CD14-positive monocyte (primary cell): Measurements from ENCODE around the gene PIGV. TPM values are rescaled to one million over a fixed set of nuclear protein-coding genes. Genes with fewer than 3 reads are reported as not detected.

Source experiments
- DNase-seq, 3 donors: peaks; one replicate each; pipeline ENCODE4 v3.0.0-alpha.2; 2011 to 2022
- H2AFZ ChIP-seq: 2 replicates; pipeline ENCODE4 v1.6.0; 2012; ENCODE audit warnings: mild to moderate bottlenecking, low read depth, low read length, inconsistent platforms; ENCODE audit not compliant: insufficient read depth, poor library complexity, severe bottlenecking
- H3K27ac ChIP-seq, 2 donors: 1 replicate in 1 of 2; 2 replicates in 1 of 2; pipeline ENCODE4 v1.5.1; 2012 to 2013; ENCODE audit warnings: low read length in 2 of 2, control low read depth in 1 of 2, inconsistent platforms in 1 of 2, low read depth in 1 of 2, mild to moderate bottlenecking in 1 of 2
- H3K27me3 ChIP-seq, 2 donors: one replicate each; pipeline versions ENCODE4 v1.6.0 to v1.6.1; 2011 to 2013; ENCODE audit warnings: low read length in 2 of 2; ENCODE audit not compliant: control insufficient read depth in 2 of 2, insufficient read depth in 2 of 2
- H3K36me3 ChIP-seq, 2 donors: replicated peaks in 1 of 2; 1 replicate in 1 of 2; 2 replicates in 1 of 2; pipeline versions ENCODE4 v1.5.1 to v1.6.1; 2012 to 2013; ENCODE audit warnings: low read length in 2 of 2, control low read depth in 1 of 2, inconsistent platforms in 1 of 2, mild to moderate bottlenecking in 1 of 2; ENCODE audit not compliant: insufficient read depth in 2 of 2, control insufficient read depth in 1 of 2
- H3K4me1 ChIP-seq, 2 donors: 1 replicate in 1 of 2; 2 replicates in 1 of 2; pipeline versions ENCODE4 v1.5.1 to v1.6.1; 2012 to 2013; ENCODE audit warnings: low read length in 2 of 2, control low read depth in 1 of 2, inconsistent platforms in 1 of 2, mild to moderate bottlenecking in 1 of 2, moderate library complexity in 1 of 2; ENCODE audit not compliant: insufficient read depth in 2 of 2, control insufficient read depth in 1 of 2
- H3K4me2 ChIP-seq: replicated peaks from 2 replicates; pipeline ENCODE3; 2012; ENCODE audit warnings: low read length, moderate library complexity, mild to moderate bottlenecking; ENCODE audit not compliant: poor library complexity, severe bottlenecking; ENCODE audit errors: extremely low read depth
- H3K4me3 ChIP-seq, 3 experiments: fragments of 200-600 bp in 1 of 3; sonication (generic) in 1 of 3; replicated peaks in 1 of 3; 1 replicate in 2 of 3; 2 replicates in 1 of 3; pipeline ENCODE4 v1.5.1; 2011 to 2013; ENCODE audit warnings: low read length in 3 of 3, mild to moderate bottlenecking in 3 of 3, control low read depth in 2 of 3, low read depth in 2 of 3, inconsistent platforms in 1 of 3, moderate library complexity in 1 of 3
- H3K79me2 ChIP-seq: 2 replicates; pipeline ENCODE4 v1.6.0; 2012; ENCODE audit warnings: mild to moderate bottlenecking, control low read depth, inconsistent platforms, low read length, moderate library complexity; ENCODE audit not compliant: insufficient read depth
- H3K9ac ChIP-seq: 2 replicates; pipeline ENCODE4 v1.6.0; 2017; ENCODE audit warnings: low read length, mild to moderate bottlenecking; ENCODE audit not compliant: insufficient read depth, poor library complexity, severe bottlenecking
- H3K9me3 ChIP-seq, 2 donors: replicated peaks in 1 of 2; 1 replicate in 1 of 2; 2 replicates in 1 of 2; pipeline versions ENCODE4 v1.5.1 to v1.6.1; 2012 to 2013; ENCODE audit warnings: low read length in 2 of 2, control low read depth in 1 of 2; ENCODE audit not compliant: control insufficient read depth in 1 of 2, insufficient read depth in 1 of 2
- H4K20me1 ChIP-seq: 2 replicates; pipeline ENCODE4 v1.6.0; 2012; ENCODE audit warnings: mild to moderate bottlenecking, low read length, control low read depth, moderate library complexity; ENCODE audit not compliant: insufficient read depth
- H3K27ac Mint-ChIP-seq, 7 donors: one replicate each; pipeline ENCODE4 v1.8.0; 2020; ENCODE audit warnings: mild to moderate bottlenecking in 7 of 7, mixed read lengths in 7 of 7, moderate library complexity in 6 of 7, inconsistent platforms in 2 of 7
- H3K27me3 Mint-ChIP-seq, 3 donors: one replicate each; pipeline ENCODE4 v1.8.0; 2021 to 2022; ENCODE audit warnings: low read depth in 3 of 3, mild to moderate bottlenecking in 3 of 3, mixed read lengths in 3 of 3, moderate library complexity in 3 of 3, inconsistent platforms in 1 of 3
- H3K36me3 Mint-ChIP-seq, 2 donors: one replicate each; pipeline ENCODE4 v1.8.0; 2020; ENCODE audit warnings: mixed read lengths in 2 of 2, inconsistent platforms in 1 of 2, mild to moderate bottlenecking in 1 of 2
- H3K4me1 Mint-ChIP-seq: one replicate; pipeline ENCODE4 v1.8.0; 2020; ENCODE audit warnings: mild to moderate bottlenecking, mixed read lengths
- H3K4me3 Mint-ChIP-seq, 2 donors: one replicate each; pipeline ENCODE4 v1.8.0; 2020; ENCODE audit warnings: mild to moderate bottlenecking in 2 of 2, mixed read lengths in 2 of 2, moderate library complexity in 1 of 2
- H3K9me3 Mint-ChIP-seq, 7 donors: one replicate each; pipeline ENCODE4 v1.8.0; 2020 to 2022; ENCODE audit warnings: mixed read lengths in 7 of 7, mild to moderate bottlenecking in 6 of 7, moderate library complexity in 6 of 7, inconsistent platforms in 2 of 7
- WGBS: methylation state at CpG from one replicate; pipeline ENCODE4 v1.1.5; 2013; ENCODE audit warnings: missing lambda C conversion rate; ENCODE audit not compliant: insufficient coverage; 5-methylcytosine and 5-hydroxymethylcytosine counted together
- intact Hi-C, 2 donors: fragments of 100-400 bp; cut with micrococcal nuclease; formaldehyde crosslinking; loops; one replicate each; pipeline versions ENCODE4 v1.15.0 to v1.15.1; 2023
- polyA plus RNA-seq, 3 donors: library from polyadenylated mRNA; depleted of rRNA in 1 of 3; unstranded in 2 of 3; stranded (reverse) in 1 of 3; fragments of 300-500 nt in 2 of 3; fragments of >200 nt in 1 of 3; fragmentation: Illumina TruSeq in 2 of 3; gene quantifications; 1 replicate in 2 of 3; 2 replicates in 1 of 3; pipeline ENCODE4 v1.2.3, GENCODE V29; 2012 to 2021
- TF ChIP-seq, protein P1 (sequence below): fragments of 200-600 bp; IDR thresholded peaks from one replicate; pipeline ENCODE4 v1.8.0; 2022; ENCODE audit warnings: antibody characterized with exemption, mild to moderate bottlenecking

PIGV gene
- polyA plus RNA-seq, 3 donors = 5.7 to 9.5 (median 8.3) TPM

- H3K4me1 ChIP-seq = peaks cover 61 to 71% of the 10 kb centered on the region in 2 donors
- H3K36me3 ChIP-seq = peaks cover 13 to 26% of the 10 kb centered on the region in 2 donors
- H3K79me2 ChIP-seq = peaks cover 53% of the 10 kb centered on the region
- H3K4me3 ChIP-seq = peak overlapping the region; percentile 71 to 97 (median 90)
- Mint-ChIP-seq H3K27ac (peak overlapping the region; percentile 95 to 99 (median 99)), H3K4me3 (peak overlapping the region; percentile 97 to 98), H3K9me3 (no peaks in the 10 kb centered on the region), H3K36me3 (peaks cover 23% of the 10 kb centered on the region in 2 donors), H3K27me3 (peaks cover 0 to 2% (median 0%) of the 10 kb centered on the region in 3 donors), H3K4me1 (peaks cover 71% of the 10 kb centered on the region)
- H3K9me3 ChIP-seq = no peaks in the 10 kb centered on the region
- no peaks in the 10 kb centered on the region for H3K27me3 ChIP-seq
- DNase-seq = peak; percentile 54 to 77 (median 63)
- H4K20me1 ChIP-seq = peaks cover 25% of the 10 kb centered on the region
- H3K9ac ChIP-seq = peak overlapping the region; percentile 87
- H2AFZ ChIP-seq = peak overlapping the region; percentile 44
- TF ChIP-seq, protein P1, sequence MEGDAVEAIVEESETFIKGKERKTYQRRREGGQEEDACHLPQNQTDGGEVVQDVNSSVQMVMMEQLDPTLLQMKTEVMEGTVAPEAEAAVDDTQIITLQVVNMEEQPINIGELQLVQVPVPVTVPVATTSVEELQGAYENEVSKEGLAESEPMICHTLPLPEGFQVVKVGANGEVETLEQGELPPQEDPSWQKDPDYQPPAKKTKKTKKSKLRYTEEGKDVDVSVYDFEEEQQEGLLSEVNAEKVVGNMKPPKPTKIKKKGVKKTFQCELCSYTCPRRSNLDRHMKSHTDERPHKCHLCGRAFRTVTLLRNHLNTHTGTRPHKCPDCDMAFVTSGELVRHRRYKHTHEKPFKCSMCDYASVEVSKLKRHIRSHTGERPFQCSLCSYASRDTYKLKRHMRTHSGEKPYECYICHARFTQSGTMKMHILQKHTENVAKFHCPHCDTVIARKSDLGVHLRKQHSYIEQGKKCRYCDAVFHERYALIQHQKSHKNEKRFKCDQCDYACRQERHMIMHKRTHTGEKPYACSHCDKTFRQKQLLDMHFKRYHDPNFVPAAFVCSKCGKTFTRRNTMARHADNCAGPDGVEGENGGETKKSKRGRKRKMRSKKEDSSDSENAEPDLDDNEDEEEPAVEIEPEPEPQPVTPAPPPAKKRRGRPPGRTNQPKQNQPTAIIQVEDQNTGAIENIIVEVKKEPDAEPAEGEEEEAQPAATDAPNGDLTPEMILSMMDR = no peak
- peak overlapping the region; percentile 44 to 97 for H3K27ac ChIP-seq
- intact Hi-C loops = loop anchor here (2.0 to 5.0 kb wide), 3 partner anchors 44 to 93 kb away; partner anchors contain the start of gene ARID1A (in 1 of the 2)
- WGBS = 17% methylated on average over 1 of the region's 5 CpGs
- peak overlapping the region; percentile 90 for H3K4me2 ChIP-seq
Observed at GRCh38 chr1:26785611-26786436, 1.9 kb upstream of the PIGV start.

DNA sequence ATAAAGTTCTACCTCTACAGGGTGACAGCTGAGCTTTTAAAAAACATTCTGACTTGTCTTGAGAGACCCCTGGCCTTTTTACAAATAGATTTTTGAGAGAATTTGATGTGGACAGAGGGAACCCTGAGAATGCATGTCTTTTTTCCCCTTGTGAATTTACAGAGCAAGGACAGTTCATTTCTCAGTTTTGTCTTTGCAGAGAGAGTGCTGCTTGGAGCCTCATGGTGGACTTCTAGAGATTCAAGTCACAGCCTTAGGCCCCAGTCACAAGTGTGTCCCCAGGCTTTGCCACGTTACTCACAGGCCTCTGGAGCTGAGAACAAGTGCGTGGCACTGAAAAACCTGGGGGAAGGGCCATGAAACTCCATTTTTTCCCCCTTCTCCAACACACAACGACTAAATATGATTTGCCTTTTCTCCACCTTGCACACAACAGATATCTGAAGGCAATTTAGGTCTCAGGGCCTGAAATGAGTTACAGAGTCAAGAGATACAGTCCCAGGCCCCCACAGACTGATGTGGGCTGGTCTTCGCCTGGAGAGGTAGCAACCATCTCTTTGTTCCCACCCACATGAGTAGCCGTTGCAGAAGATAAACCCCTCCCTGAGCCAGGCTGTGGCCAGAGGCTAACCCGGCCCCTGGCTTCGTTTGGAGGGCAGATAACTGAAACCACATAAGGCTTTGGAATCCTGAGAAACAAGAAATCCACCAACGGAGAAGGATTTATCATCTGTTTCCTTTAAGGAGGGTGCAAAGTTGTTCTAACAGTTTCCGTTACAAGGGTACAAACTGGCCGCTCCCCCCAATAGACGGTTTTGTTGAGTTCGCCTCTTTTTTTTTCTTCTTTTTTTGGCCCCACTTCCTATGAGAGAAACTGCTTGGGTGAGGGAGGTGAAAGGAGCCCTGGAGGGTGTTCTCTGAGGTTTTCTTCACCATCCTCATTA lies 1.0 kb upstream of the PIGV start:
- intact Hi-C loops = loop anchor here (2.0 to 5.0 kb wide), 3 partner anchors 44 to 94 kb away; partner anchors contain the start of gene ARID1A (in 1 of the 2)
- peak in 1 of 3 donors; percentile 59 for DNase-seq
- peaks cover 16% of the 10 kb centered on the region for H4K20me1 ChIP-seq
- Mint-ChIP-seq H3K9me3 (no peaks in the 10 kb centered on the region), H3K4me3 (peak overlapping the region; percentile 97 to 98), H3K27me3 (peaks cover 0 to 2% (median 0%) of the 10 kb centered on the region in 3 donors), H3K27ac (peak overlapping the region; percentile 95 to 99 (median 99)), H3K36me3 (peaks cover 14 to 15% of the 10 kb centered on the region in 2 donors), H3K4me1 (peaks cover 72% of the 10 kb centered on the region)
- 0% methylated on average over 6 of the region's 12 CpGs for WGBS
- H3K4me3 ChIP-seq = peak overlapping the region; percentile 71 to 97 (median 90)
- no peaks in the 10 kb centered on the region for H3K9me3 ChIP-seq
- H3K27ac ChIP-seq = peak overlapping the region; percentile 91 to 97
- peaks cover 44% of the 10 kb centered on the region for H3K79me2 ChIP-seq
- TF ChIP-seq, protein P1 = no peak
- H3K4me1 ChIP-seq = peaks cover 61 to 71% of the 10 kb centered on the region in 2 donors
- no peaks in the 10 kb centered on the region for H3K27me3 ChIP-seq
- peaks cover 5 to 26% of the 10 kb centered on the region in 2 donors for H3K36me3 ChIP-seq
- H2AFZ ChIP-seq = peak overlapping the region; percentile 93
- peak overlapping the region; percentile 87 for H3K9ac ChIP-seq
- H3K4me2 ChIP-seq = peak overlapping the region; percentile 90
